ENCODE results near the gene DEDD. TPM values are rescaled to one million over a fixed set of nuclear protein-coding genes. Genes with fewer than 3 reads are reported as not detected.
A peak's percentile ranks its signal among the peaks of the same experiment; 100 is the strongest.

Gene DEDD
- total and polyA plus RNA-seq, 2 of the 13 experiments (the other 11 are each of a cell fraction or from before 2014, with no cell fraction given), result 12.6 to 27.8 TPM

- TF ChIP-seq ZNF280B (CRISPR knock-in tag; IDR thresholded peaks at IDR 0.05; ENCODE audit: borderline replicate concordance), result no peak
- no peak for TF ChIP-seq PBX3 (CRISPR knock-in tag; IDR thresholded peaks at IDR 0.05; ENCODE audit: borderline replicate concordance)
- peak in 1 of 2 experiments; percentile 70; a peak in 1 of 4 replicates for TF ChIP-seq KLF16 (CRISPR knock-in tag; IDR thresholded peaks at IDR 0.05)
- TF ChIP-seq ZNF10 (CRISPR knock-in tag; IDR thresholded peaks at IDR 0.05; ENCODE audit: borderline replicate concordance, low read depth), result no peak
- TF ChIP-seq ZNF251 (CRISPR knock-in tag; IDR thresholded peaks at IDR 0.05), result no peak
- no peak; the same call in 1 of the 2 replicates for TF ChIP-seq ATF2 (CRISPR knock-in tag; IDR thresholded peaks at IDR 0.05)
- peak; percentile 31; the same call in 1 of the 2 replicates for TF ChIP-seq ZKSCAN8 (CRISPR knock-in tag; IDR thresholded peaks at IDR 0.05; ENCODE audit: borderline replicate concordance)
- peak; percentile 69; the same call in 1 of the 2 replicates for TF ChIP-seq EHMT2 (IDR thresholded peaks at IDR 0.05; ENCODE audit: borderline replicate concordance, low read depth, low read length)
- TF ChIP-seq RERE (CRISPR knock-in tag; IDR thresholded peaks at IDR 0.05; ENCODE audit: low read depth), result no peak
- peak; percentile 37; the same call in 1 of the 2 replicates for TF ChIP-seq SMYD3 (CRISPR knock-in tag; IDR thresholded peaks at IDR 0.05)
- peak; percentile 35 for TF ChIP-seq RXRB (CRISPR knock-in tag; IDR thresholded peaks at IDR 0.05; ENCODE audit: borderline replicate concordance)
- no peak for TF ChIP-seq CENPT (CRISPR knock-in tag; IDR thresholded peaks at IDR 0.05; ENCODE audit: low read depth)
- no peak for TF ChIP-seq RNF219 (CRISPR knock-in tag; IDR thresholded peaks at IDR 0.05)
- TF ChIP-seq NR3C1 (CRISPR knock-in tag; IDR thresholded peaks at IDR 0.05), result no peak
- no peak for TF ChIP-seq MED8 (CRISPR knock-in tag; IDR thresholded peaks at IDR 0.05; ENCODE audit: insufficient replicate concordance)
- no peak for TF ChIP-seq NONO (IDR thresholded peaks at IDR 0.05)
- TF ChIP-seq NONO (CRISPR knock-in tag; conservative IDR thresholded peaks at IDR 0.05), result peak; percentile 75
Measured at GRCh38 chr1:161153682-161154337, 21.3 kb upstream of the DEDD start, which contains the start of gene UFC1 (continued).

Measured in HepG2 (cell line).